AG04449 (cell line): ENCODE results near the gene PRMT9.

ENCODE experiments used
- CTCF ChIA-PET: fragments of 350-600 bp; formaldehyde crosslinking; extraction: SDS; loops from one replicate; lab custom pipeline; 2021; ENCODE audit warnings: antibody characterized with exemption; lab: Yijun Ruan, JAX
- POLR2A ChIA-PET: fragments of 400-600, 350-600 bp; formaldehyde crosslinking; extraction: SDS; loops from one replicate; lab custom pipeline; 2020; ENCODE audit warnings: antibody characterized with exemption, inconsistent platforms; lab: Yijun Ruan, JAX
- DNase-seq: peaks from one replicate; pipeline ENCODE4 v3.0.0-alpha.2; 2010; ENCODE audit warnings: low read depth, low spot score
- H3K4me3 ChIP-seq: 2 replicates; pipeline ENCODE4 v1.5.1; 2011; ENCODE audit warnings: low read depth, mild to moderate bottlenecking, control low read depth, low read length
- CTCF ChIP-seq: IDR thresholded peaks from one replicate; pipeline ENCODE4 v1.5.1; 2011; ENCODE audit warnings: mild to moderate bottlenecking, moderate library complexity, low read length, control low read depth, inconsistent platforms; ENCODE audit not compliant: insufficient read depth; ENCODE audit errors: missing control alignments

PRMT9 gene

GRCh38 chr4:147644471-147644870 lies 39.5 kb downstream of the PRMT9 start:
- no peak overlapping the region for H3K4me3 ChIP-seq
- TF ChIP-seq CTCF = no peak
- DNase-seq = no peak
- CTCF ChIA-PET = interaction anchor here (2.5 to 10.5 kb wide), 2 partner anchors 10 to 221 kb away, joined by 6 to 107 read pairs; no protein-coding TSS in a partner anchor
- POLR2A ChIA-PET = interaction anchor here (0.7 to 1.3 kb wide), 2 partner anchors 39 to 223 kb away, joined by 4 read pairs; partner anchors contain the start of gene PRMT9

GRCh38 chr4:147643616-147644015 lies 40.3 kb downstream of the PRMT9 start:
- POLR2A ChIA-PET = interaction anchor here (1.3 kb wide), 1 partner anchor 40 kb away, joined by 4 read pairs; the partner anchor contains the start of gene PRMT9
- CTCF ChIA-PET = interaction anchor here (2.5 to 10.5 kb wide), 2 partner anchors 11 to 222 kb away, joined by 6 to 107 read pairs; no protein-coding TSS in a partner anchor
- no peak for TF ChIP-seq CTCF
- H3K4me3 ChIP-seq = no peak overlapping the region
- no peak for DNase-seq

- TF ChIP-seq CTCF = no peak
- CTCF ChIA-PET = interaction anchor here (1.2 to 10.5 kb wide), 3 partner anchors 8 to 621 kb away, joined by 3 to 107 read pairs (median 3); no protein-coding TSS in a partner anchor
- POLR2A ChIA-PET = no interaction called here
- H3K4me3 ChIP-seq = no peak overlapping the region
- peak; percentile 54 for DNase-seq
Observed at GRCh38 chr4:147640331-147640730, 43.6 kb downstream of the PRMT9 start.

GRCh38 chr4:147639388-147639787 lies 44.6 kb downstream of the PRMT9 start:
- H3K4me3 ChIP-seq = no peak overlapping the region
- no peak for TF ChIP-seq CTCF
- POLR2A ChIA-PET = interaction anchor here (0.6 kb wide), 1 partner anchor 409 kb away, joined by 3 read pairs; no protein-coding TSS in a partner anchor
- no peak for DNase-seq
- CTCF ChIA-PET = interaction anchor here (1.6 to 10.5 kb wide), 2 partner anchors 9 to 226 kb away, joined by 3 to 107 read pairs; no protein-coding TSS in a partner anchor

- CTCF ChIA-PET = interaction anchor here (1.6 to 10.5 kb wide), 2 partner anchors 10 to 227 kb away, joined by 3 to 107 read pairs; no protein-coding TSS in a partner anchor
- H3K4me3 ChIP-seq = no peak overlapping the region
- POLR2A ChIA-PET = interaction anchor here (0.6 kb wide), 1 partner anchor 410 kb away, joined by 3 read pairs; no protein-coding TSS in a partner anchor
- DNase-seq = no peak
- TF ChIP-seq CTCF = no peak
Observed at GRCh38 chr4:147638942-147639341, 45.0 kb downstream of the PRMT9 start.

GRCh38 chr4:147638365-147638764 lies 45.6 kb downstream of the PRMT9 start:
- DNase-seq = no peak
- CTCF ChIA-PET = interaction anchor here (10.5 kb wide), 1 partner anchor 227 kb away, joined by 107 read pairs; no protein-coding TSS in a partner anchor
- POLR2A ChIA-PET = no interaction called here
- no peak overlapping the region for H3K4me3 ChIP-seq
- no peak for TF ChIP-seq CTCF
